Progenitor cell of endocrine pancreas (in vitro differentiated cells): ENCODE data around the gene GPD1L. TPM values are rescaled to one million over a fixed set of nuclear protein-coding genes. Genes with fewer than 3 reads are reported as not detected.

Source experiments
- DNase-seq: peaks from one replicate; pipeline ENCODE4 v3.0.0; 2021; ENCODE audit warnings: low spot score; ENCODE audit not compliant: unreplicated experiment
- H3K27ac Mint-ChIP-seq: 2 replicates; pipeline ENCODE4 v1.8.0; 2021; ENCODE audit warnings: mild to moderate bottlenecking, moderate library complexity, mixed read lengths
- H3K27me3 Mint-ChIP-seq: 2 replicates; pipeline ENCODE4 v1.8.0; 2021; ENCODE audit warnings: mixed read lengths
- H3K36me3 Mint-ChIP-seq: 2 replicates; pipeline ENCODE4 v1.8.0; 2022; ENCODE audit warnings: mixed read lengths; ENCODE audit not compliant: insufficient read depth
- H3K4me1 Mint-ChIP-seq: 2 replicates; pipeline ENCODE4 v1.8.0; 2021; ENCODE audit warnings: low read depth, mixed read lengths
- H3K4me3 Mint-ChIP-seq: 2 replicates; pipeline ENCODE4 v1.8.0; 2021; ENCODE audit warnings: low read depth, mild to moderate bottlenecking, moderate library complexity, mixed read lengths
- H3K9me3 Mint-ChIP-seq: 2 replicates; pipeline ENCODE4 v1.8.0; 2021; ENCODE audit warnings: low read depth, mixed read lengths
- total RNA-seq: library from RNA; stranded (reverse); gene quantifications from 2 replicates; pipeline ENCODE4 v1.2.1, GENCODE V29; 2021
- TF ChIP-seq, protein P1 (sequence below): fragments of 200-600 bp; sonication (generic); IDR thresholded peaks from one replicate; pipeline ENCODE4 v1.5.0; 2021; ENCODE audit warnings: antibody characterized with exemption, mild to moderate bottlenecking; ENCODE audit not compliant: unreplicated experiment

The GPD1L gene
- total RNA-seq, 1 donor from 2014 or later: 13.8 TPM

GRCh38 chr3:32153414-32154204, 47.2 kb downstream of the GPD1L start:
- H3K27me3 Mint-ChIP-seq: peaks cover 3% of the 10 kb centered on the region
- peaks cover 4% of the 10 kb centered on the region for H3K36me3 Mint-ChIP-seq
- no peak overlapping the region for H3K27ac Mint-ChIP-seq
- no peak overlapping the region for H3K4me3 Mint-ChIP-seq
- TF ChIP-seq, protein P1, sequence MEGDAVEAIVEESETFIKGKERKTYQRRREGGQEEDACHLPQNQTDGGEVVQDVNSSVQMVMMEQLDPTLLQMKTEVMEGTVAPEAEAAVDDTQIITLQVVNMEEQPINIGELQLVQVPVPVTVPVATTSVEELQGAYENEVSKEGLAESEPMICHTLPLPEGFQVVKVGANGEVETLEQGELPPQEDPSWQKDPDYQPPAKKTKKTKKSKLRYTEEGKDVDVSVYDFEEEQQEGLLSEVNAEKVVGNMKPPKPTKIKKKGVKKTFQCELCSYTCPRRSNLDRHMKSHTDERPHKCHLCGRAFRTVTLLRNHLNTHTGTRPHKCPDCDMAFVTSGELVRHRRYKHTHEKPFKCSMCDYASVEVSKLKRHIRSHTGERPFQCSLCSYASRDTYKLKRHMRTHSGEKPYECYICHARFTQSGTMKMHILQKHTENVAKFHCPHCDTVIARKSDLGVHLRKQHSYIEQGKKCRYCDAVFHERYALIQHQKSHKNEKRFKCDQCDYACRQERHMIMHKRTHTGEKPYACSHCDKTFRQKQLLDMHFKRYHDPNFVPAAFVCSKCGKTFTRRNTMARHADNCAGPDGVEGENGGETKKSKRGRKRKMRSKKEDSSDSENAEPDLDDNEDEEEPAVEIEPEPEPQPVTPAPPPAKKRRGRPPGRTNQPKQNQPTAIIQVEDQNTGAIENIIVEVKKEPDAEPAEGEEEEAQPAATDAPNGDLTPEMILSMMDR: no peak
- no peaks in the 10 kb centered on the region for H3K9me3 Mint-ChIP-seq
- no peak for DNase-seq
- H3K4me1 Mint-ChIP-seq: peaks cover 2% of the 10 kb centered on the region

DNA sequence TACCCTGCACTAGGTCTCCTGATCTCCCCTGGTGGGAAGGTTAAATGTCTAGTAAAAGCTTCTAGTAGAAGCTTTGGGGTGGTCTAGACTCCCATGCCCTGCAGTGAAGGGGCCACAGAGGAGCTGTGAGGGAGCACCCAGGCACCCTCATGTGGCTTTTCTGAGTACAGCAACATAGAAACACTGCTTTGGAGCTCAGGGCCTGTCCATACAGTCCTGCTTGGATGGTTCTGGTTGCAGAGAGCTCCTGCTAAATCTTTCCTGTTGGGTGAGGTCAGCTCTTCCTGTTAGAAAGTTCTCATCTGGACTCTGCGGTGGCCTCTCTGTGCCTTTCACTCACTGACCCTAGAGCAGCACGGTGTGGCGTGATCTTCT, 47.8 kb downstream of the GPD1L start:
- no peak for DNase-seq
- Mint-ChIP-seq H3K4me3 (no peak overlapping the region), H3K9me3 (no peaks in the 10 kb centered on the region), H3K36me3 (peaks cover 4% of the 10 kb centered on the region), H3K27ac (no peak overlapping the region), H3K4me1 (no peaks in the 10 kb centered on the region), H3K27me3 (peaks cover 3% of the 10 kb centered on the region)
- TF ChIP-seq, protein P1: peak; percentile 46

- no peak overlapping the region for H3K4me3 Mint-ChIP-seq
- H3K36me3 Mint-ChIP-seq: peaks cover 4% of the 10 kb centered on the region
- H3K9me3 Mint-ChIP-seq: no peaks in the 10 kb centered on the region
- no peaks in the 10 kb centered on the region for H3K4me1 Mint-ChIP-seq
- TF ChIP-seq, protein P1: no peak
- H3K27me3 Mint-ChIP-seq: peaks cover 3% of the 10 kb centered on the region
- no peak overlapping the region for H3K27ac Mint-ChIP-seq
- no peak for DNase-seq
Observed at GRCh38 chr3:32155117-32155516, 48.7 kb downstream of the GPD1L start.

DNA sequence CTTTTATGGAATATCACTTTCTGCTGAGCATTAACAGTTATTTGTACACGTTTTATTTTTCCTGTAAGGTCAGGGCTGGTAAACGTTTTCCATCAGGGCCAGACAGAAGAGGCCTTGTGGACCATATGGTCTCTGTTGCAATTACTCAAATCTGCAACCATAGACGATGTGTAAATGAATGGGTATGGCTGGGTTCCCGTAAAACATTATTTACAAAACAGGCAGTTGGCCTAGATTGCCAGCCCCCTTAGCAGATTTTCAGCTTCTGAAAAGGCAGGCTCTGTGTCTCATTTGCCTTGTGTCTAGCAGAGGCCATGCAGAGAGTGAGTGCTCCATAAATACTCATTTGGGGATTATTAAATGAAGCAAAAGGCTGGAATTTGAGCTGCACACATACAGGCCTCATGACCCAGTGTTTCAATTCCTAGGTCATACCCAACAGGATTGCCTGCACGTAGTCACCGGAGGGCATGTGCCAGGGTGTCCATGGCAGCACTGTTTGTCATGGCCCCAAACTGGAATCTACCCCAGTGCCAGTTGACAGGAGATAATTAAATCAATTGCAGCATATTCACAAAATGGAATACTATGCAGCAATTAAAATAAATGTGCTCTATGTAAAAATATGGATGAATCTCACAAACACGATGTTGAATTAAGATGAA, 51.3 kb downstream of the GPD1L start:
- TF ChIP-seq, protein P1: no peak
- DNase-seq: no peak
- Mint-ChIP-seq H3K27ac (no peak overlapping the region), H3K36me3 (peaks cover 1% of the 10 kb centered on the region), H3K4me1 (no peaks in the 10 kb centered on the region), H3K27me3 (peaks cover 3% of the 10 kb centered on the region), H3K9me3 (no peaks in the 10 kb centered on the region), H3K4me3 (no peak overlapping the region)

GRCh38 chr3:32160706-32161214, 54.3 kb downstream of the GPD1L start:
- no peak for DNase-seq
- Mint-ChIP-seq H3K36me3 (peaks cover 4% of the 10 kb centered on the region), H3K27ac (no peak overlapping the region), H3K4me1 (no peaks in the 10 kb centered on the region), H3K4me3 (no peak overlapping the region), H3K27me3 (peaks cover 3% of the 10 kb centered on the region), H3K9me3 (no peaks in the 10 kb centered on the region)
- TF ChIP-seq, protein P1: no peak
